Fibroblast of the aortic adventitia (primary cell): ENCODE results near the gene VEGFA. TPM values are rescaled to one million over a fixed set of nuclear protein-coding genes. Genes with fewer than 3 reads are reported as not detected.

Source experiments
- DNase-seq: peaks from one replicate; pipeline ENCODE4 v3.0.0-alpha.2; 2010; ENCODE audit warnings: low read depth
- H3K4me3 ChIP-seq: 2 replicates; pipeline ENCODE4 v1.5.1; 2011; ENCODE audit warnings: low read depth, mild to moderate bottlenecking, control low read depth, low read length, moderate library complexity
- CTCF ChIP-seq: IDR thresholded peaks from 2 replicates; pipeline ENCODE4 v1.5.1; 2011; ENCODE audit warnings: mild to moderate bottlenecking, low read length, control low read depth, inconsistent platforms; ENCODE audit not compliant: insufficient read depth
- total RNA-seq: library from RNA; depleted of rRNA; stranded (reverse); fragments of >200 nt; gene quantifications from 2 replicates; pipeline ENCODE4 v1.2.3, GENCODE V29; 2012; ENCODE audit warnings: low replicate concordance

Gene VEGFA
- total RNA-seq, 1 donor = 98.9 TPM

DNA sequence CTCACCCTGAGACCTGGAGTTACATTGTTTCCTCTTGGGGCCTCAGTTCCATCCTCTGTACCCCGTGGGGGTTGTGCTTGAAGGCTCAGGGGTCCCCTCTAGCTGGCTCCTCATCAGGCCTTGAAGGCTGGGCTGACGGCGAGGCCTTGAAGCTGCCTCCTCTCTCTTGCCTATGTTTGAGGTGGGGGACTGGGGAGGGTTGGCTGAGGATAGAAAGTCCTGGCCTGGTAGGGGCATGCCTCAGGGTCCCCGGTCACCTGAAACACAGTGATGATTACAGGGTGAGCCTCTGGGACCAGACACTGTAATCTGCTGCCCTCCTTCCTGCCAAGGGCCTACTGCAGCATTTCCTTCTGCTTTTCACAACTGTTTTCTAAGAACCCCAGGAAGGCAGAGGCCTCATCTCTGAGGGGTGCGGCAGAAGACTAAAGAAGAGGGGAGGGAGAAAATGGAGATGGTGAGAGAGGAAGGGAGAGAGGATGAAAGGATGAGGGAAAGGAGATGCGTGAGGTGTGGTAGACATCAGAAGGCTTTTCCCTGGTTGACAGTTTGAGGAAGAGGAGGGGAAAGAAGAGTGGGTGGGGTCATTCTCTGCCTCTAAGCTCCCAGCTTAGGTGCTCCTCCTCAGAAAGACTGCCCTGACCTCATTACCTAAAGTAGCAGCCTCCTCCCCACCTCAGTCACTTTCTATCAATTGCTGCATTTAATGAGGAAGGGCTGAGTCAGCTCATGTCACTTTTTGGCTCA is 29.7 kb downstream of the VEGFA start:
- no peak for TF ChIP-seq CTCF
- DNase-seq = no peak
- no peak overlapping the region for H3K4me3 ChIP-seq

DNA sequence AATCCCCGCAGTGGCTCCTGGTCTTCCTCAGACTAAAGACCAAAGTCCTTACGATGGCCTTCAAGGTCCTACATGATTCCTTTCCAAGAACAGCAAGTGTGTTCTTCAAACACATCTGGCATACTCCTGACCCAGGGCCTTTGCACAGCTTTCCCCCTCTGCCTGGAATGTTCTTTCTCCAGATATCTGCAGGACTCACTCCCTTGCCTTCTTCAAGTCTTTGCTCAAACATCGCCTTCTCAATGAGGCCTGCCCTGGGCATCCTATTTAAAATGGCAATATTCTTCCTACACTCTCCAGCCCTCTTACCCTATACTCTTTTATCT is 30.2 kb downstream of the VEGFA start:
- TF ChIP-seq CTCF = no peak
- no peak for DNase-seq
- H3K4me3 ChIP-seq = no peak overlapping the region

GRCh38 chr6:43800746-43801494 is 30.9 kb downstream of the VEGFA start:
- no peak for DNase-seq
- H3K4me3 ChIP-seq = no peak overlapping the region
- no peak for TF ChIP-seq CTCF

DNA sequence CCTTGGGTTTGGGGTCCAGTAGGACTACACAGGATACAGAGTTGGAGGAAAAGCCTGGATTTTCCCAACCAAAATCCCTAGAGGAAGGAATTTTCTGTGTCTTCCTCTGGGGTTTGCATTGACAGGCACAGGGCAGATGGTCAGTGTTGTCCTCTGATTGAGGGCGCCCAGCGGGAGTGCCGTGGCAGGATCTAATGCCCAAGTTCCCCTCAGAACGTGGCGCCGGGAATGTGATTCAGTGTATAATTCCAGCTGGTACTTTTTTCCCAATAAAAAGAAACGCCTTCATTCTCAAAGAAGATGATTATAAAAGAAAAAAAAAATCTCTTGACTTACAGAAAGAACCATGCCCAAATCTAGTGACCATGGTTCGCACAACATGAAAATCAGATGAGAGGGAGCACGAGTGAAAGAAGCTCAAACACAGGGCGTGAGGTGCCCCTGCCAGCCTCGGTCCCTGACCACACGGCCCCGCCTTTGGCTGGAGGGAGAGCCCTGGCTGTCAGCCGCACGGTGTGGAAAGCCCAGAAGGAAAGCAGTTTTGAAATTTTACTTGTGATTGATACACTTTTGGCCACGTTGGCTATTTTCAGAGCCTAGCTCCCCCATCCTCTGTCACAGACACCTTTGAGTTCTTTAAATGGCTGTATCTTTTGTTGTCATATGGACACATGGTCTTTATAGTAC is 31.6 kb downstream of the VEGFA start:
- H3K4me3 ChIP-seq = no peak overlapping the region
- no peak for TF ChIP-seq CTCF
- no peak for DNase-seq

DNA sequence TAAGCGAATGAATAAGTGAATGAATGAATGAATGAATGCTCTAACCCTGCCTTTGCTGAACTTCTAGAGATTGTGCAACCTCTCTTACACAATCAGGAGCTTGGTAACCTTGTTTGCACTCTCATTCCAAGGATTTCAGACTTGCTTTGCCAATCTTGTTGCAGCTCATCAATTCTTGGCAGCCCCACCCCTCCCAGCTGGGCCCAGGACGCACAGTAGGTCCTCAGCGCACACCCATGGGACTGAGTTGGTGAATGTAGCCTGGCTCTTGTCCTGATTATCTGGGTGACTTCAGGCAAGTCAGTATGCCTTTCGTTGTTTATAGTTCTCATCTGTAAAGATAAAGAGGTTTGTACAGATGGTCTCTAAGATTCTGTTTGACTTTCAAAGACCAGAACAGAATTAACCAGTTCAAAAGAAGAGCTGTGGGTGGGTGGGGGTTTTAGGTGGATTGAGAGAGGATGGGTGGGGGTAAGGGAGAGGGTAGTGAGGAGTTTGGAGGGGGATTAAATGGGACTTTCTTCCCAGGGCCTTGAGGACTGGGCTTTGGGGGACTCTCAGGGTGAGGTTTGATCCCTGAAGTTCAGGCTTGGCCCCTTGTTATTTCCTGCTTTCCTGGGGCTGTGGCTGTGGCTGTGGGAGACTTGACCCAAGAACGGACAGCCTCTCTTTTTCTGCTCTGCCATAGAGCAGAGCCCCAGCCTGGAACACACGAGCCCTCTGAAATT is 33.2 kb downstream of the VEGFA start:
- TF ChIP-seq CTCF = no peak
- peak; percentile 65 for DNase-seq
- no peak overlapping the region for H3K4me3 ChIP-seq

DNA sequence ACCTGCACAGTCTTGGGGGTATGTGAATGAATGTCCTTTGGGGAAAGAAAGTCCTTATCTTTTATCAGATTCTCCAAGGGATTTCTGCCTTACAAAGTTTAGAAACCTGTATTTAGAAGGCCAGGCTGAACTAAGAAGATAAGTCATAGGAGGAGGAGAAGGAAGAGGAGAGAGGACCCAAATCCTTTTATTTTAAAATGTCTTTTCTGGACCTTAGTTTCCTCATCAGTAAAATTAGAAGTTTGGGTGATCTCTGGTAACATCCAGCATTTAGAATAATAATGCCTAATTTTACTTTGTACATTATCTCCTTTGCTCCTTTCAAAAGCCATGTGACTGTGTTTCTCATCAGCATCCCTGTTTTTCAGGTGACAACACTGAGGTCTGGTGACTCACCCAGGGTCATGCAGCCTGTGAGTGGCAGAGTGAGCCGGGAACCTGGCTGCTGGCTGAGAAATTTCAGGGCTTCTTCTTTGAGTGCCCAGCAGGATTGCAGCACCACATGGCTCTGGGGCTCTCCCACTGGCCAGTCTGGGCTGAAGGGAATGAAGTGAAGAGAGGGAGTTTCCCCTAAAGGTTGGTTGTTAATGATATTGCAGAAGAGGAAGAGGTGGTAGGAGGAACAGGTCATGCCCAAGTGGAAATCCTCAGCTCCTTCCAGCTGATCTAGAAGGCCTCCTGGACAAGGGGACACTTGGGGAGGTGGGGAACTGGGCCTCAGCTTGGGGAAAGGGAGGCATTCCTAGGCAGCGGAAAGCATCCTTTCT is 34.0 kb downstream of the VEGFA start:
- DNase-seq = peak; percentile 31
- no peak overlapping the region for H3K4me3 ChIP-seq
- TF ChIP-seq CTCF = no peak
